DMS 273 treated with DMSO at 0.1 percent for 48 hours (cell line): ENCODE data around the gene PDCD7.
"Not testable (repeated sequence)": the region's sequence is repeated elsewhere in the genome, so short reads cannot be mapped to it uniquely, and the experiment has no call there.

Experiments used
- DNase-seq: peaks from one replicate; lab custom pipeline; 2025; lab: John Stamatoyannopoulos, UW

PDCD7 gene

GRCh38 chr15:65115542-65115941, 18.1 kb downstream of the PDCD7 start:
- peak; percentile 18 for DNase-seq

- peak; percentile 65 for DNase-seq
Measured at GRCh38 chr15:65115086-65115485, 18.5 kb downstream of the PDCD7 start, which contains the start of gene UBAP1L. UBAP1L (minus strand) TSS chr15:65115200; CDS start chr15:65106215, 8,985 bp downstream.

GRCh38 chr15:65110676-65111292, 22.8 kb downstream of the PDCD7 start:
- DNase-seq: no peak

- DNase-seq: no peak
Measured at GRCh38 chr15:65106011-65106590, 27.5 kb downstream of the PDCD7 start.

GRCh38 chr15:65105038-65105437, 28.6 kb downstream of the PDCD7 start:
- DNase-seq: no peak

- no peak for DNase-seq
Measured at GRCh38 chr15:65102912-65103311, 30.7 kb downstream of the PDCD7 start.

GRCh38 chr15:65101891-65102708, 31.5 kb downstream of the PDCD7 start:
- DNase-seq: no peak

GRCh38 chr15:65101411-65101890, 32.2 kb downstream of the PDCD7 start:
- no peak for DNase-seq

- DNase-seq: no peak
Measured at GRCh38 chr15:65100442-65100841, 33.2 kb downstream of the PDCD7 start.

- not testable (repeated sequence) for DNase-seq
Measured at GRCh38 chr15:65099801-65100200, 33.8 kb downstream of the PDCD7 start.

- DNase-seq: no peak
Measured at GRCh38 chr15:65099336-65099735, 34.3 kb downstream of the PDCD7 start.

GRCh38 chr15:65097651-65098263, 35.9 kb downstream of the PDCD7 start:
- DNase-seq: no peak

GRCh38 chr15:65096481-65097385, 36.9 kb downstream of the PDCD7 start:
- DNase-seq: no peak

- DNase-seq: no peak
Measured at GRCh38 chr15:65095747-65096104, 37.9 kb downstream of the PDCD7 start.

GRCh38 chr15:65095011-65095746, 38.4 kb downstream of the PDCD7 start:
- DNase-seq: no peak

GRCh38 chr15:65094294-65094995, 39.2 kb downstream of the PDCD7 start:
- no peak for DNase-seq

GRCh38 chr15:65093793-65094170, 39.8 kb downstream of the PDCD7 start:
- DNase-seq: not testable (repeated sequence)

- DNase-seq: no peak
Measured at GRCh38 chr15:65092911-65093792, 40.5 kb downstream of the PDCD7 start.
